Suppressor macrophage treated with lipopolysaccharide for 1 hour (primary cell): ENCODE measurements around the gene NCOA3.

Experiments
- DNase-seq, 3 donors: peaks; one replicate each; pipeline ENCODE4 v3.0.0-alpha.2; 2020 to 2022

Gene NCOA3

GRCh38 chr20:47684306-47685080 is 182.8 kb downstream of the NCOA3 start:
- DNase-seq, result no peak

GRCh38 chr20:47686545-47686944 is 184.9 kb downstream of the NCOA3 start:
- DNase-seq, result no peak

GRCh38 chr20:47687095-47687987 is 185.7 kb downstream of the NCOA3 start:
- no peak for DNase-seq

GRCh38 chr20:47688385-47689381 is 187.0 kb downstream of the NCOA3 start:
- peak in 2 of 3 donors; percentile 14 to 17 for DNase-seq

- DNase-seq, result no peak
Observed at GRCh38 chr20:47689731-47690130, 188.0 kb downstream of the NCOA3 start.

- peak in 2 of 3 donors; percentile 22 to 27 for DNase-seq
Observed at GRCh38 chr20:47691625-47692024, 189.9 kb downstream of the NCOA3 start.

GRCh38 chr20:47694021-47694818 is 192.5 kb downstream of the NCOA3 start:
- no peak for DNase-seq

- DNase-seq, result no peak
Observed at GRCh38 chr20:47696856-47697255, 195.2 kb downstream of the NCOA3 start.

GRCh38 chr20:47698142-47698541 is 196.5 kb downstream of the NCOA3 start:
- DNase-seq, result no peak

GRCh38 chr20:47699818-47700217 is 198.1 kb downstream of the NCOA3 start:
- DNase-seq, result no peak

GRCh38 chr20:47700327-47700726 is 198.6 kb downstream of the NCOA3 start:
- no peak for DNase-seq

GRCh38 chr20:47701612-47702011 is 199.9 kb downstream of the NCOA3 start:
- DNase-seq, result no peak

- DNase-seq, result no peak
Observed at GRCh38 chr20:47703748-47704147, 202.1 kb downstream of the NCOA3 start.

- peak in 1 of 3 donors; percentile 30 for DNase-seq
Observed at GRCh38 chr20:47704746-47705496, 203.2 kb downstream of the NCOA3 start.

- DNase-seq, result no peak
Observed at GRCh38 chr20:47705497-47705856, 203.8 kb downstream of the NCOA3 start.

- no peak for DNase-seq
Observed at GRCh38 chr20:47706345-47706744, 204.7 kb downstream of the NCOA3 start.
